HS-5 (cell line): ENCODE measurements around the gene KIAA0825.

Experiments used
- DNase-seq: peaks from one replicate; pipeline ENCODE4 v3.0.0-alpha.2; 2012; ENCODE audit warnings: low read depth

KIAA0825 gene

DNA sequence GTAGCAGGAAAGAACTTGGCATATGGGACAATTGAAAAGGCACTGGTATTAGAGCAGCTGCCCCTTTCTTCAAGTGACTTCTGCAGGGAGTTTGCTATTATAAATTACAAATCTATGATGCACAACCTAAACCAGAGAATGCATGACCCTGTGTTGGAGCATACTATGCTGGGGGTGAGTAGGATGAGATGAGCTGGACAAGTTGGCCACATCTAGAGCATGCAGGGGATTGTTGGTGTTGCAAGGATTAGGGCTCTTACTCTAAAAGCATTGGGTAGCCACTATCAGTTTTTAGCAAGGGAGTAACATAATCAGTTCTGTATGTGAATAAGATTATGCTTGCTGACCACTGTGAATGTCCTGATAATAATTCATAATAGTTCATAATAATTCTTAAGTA is 186.7 kb downstream of the KIAA0825 start:
- DNase-seq: no peak

DNA sequence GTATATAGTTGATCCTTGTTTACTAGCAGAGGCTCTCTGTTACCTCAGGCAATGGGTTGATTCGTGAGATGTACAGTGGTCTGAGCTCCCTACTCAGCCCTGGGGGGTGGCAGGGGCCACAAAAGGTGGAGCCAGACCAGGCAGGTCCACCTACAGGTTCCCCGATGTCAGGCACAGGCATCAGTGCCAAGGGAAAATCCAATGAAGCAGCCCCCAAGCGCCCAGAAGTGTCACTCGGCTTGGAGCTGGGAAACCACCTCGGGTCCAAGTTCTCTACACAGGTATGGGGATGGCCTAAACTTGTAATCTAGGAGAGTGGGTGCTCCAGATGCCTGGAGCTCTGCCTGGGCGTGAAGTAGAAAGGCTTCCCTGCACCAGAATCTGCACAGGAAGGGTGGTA is 188.8 kb downstream of the KIAA0825 start:
- no peak for DNase-seq

DNA sequence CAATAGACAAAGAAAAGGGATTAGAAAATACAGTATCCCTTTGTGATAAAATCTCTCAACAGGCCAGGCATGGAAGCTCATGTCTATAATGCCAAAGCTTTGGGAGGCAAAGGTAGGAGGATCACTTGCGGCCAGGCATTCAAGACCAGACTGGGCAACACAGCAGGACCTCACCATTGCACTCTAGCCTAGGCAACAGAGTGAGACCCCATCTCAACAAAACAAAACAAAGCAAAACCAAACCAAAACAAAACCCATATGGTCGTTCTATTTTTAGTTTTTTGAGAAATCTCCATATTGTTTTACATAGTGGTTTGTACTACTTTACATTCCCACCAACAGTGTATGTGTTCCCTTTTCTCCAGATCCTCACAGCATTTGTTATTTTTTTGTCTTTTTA is 193.0 kb downstream of the KIAA0825 start:
- no peak for DNase-seq

DNA sequence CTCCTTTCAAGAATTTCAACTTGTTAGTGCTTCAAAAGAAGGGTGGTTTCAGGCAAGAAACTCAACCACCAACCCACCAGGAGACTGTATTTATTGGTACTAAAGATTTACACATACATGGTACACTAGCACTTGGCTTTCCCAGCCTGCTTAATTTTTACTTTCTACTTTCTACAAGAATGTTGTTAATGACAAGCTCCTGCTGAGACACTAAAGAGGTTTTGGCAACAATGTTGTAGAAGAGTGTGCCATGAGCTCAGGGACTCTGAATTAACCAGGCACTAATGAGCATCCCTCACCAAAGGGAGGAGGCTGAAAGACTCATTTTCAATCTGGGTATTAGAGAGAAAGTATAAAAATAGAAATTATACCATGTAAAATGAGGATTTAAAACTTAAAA is 195.0 kb downstream of the KIAA0825 start:
- no peak for DNase-seq

DNA sequence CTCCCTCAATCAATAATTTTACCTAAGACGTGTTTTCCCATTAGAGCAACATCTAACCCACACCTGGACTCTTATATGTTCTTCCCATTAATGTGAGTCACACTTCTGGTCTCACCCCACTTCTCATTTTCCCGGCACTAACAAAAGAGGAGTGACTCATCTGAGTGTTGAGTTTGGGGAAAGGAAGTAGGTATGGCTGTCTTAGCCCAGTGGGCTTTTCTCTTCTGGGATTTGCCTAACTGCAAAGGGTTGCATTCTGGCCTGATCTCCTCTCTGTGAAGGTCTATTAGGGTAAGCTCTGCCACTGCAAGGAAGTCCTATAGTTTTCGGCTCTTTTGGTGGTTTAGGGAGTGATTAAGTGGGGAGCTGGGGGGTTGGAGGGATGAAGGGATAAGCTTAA is 195.6 kb downstream of the KIAA0825 start:
- DNase-seq: no peak

DNA sequence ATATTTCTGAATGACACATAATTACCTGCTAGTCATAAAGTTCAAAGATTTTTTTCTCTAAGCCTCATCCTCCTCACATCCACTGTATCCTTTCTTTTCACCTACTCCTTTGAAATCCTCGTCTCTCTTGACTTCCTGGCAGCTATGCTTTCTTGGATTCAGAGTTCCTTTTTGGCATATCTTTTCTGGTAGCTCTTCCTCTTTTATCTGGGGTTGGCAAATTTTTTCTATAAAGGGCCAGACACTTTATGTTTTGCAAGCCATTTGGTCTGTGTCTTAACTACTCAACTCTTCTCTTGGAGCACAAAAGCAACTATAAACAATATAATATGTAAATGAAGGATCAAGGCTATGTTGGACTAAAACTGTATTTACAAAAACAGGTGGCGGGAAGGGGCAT is 197.5 kb downstream of the KIAA0825 start:
- DNase-seq: no peak

DNA sequence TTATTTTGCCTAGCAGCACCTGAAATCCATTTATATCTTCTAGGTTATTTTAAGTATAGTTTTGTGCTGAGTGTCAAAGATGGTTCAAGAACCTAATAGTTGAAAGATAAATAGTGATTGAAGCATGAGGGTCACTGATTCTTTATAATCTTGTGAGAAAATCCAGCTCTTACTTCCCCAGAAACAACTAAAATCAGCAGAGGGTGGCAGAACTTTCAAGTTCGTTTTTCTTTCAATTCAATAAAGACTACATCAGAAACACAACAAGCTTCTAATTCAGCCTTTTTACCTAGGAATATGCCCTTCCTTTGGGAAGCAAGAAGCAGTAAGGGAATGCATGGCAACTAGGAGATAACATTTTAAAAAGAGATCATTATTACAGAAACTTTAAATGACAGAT is 202.6 kb downstream of the KIAA0825 start:
- no peak for DNase-seq

DNA sequence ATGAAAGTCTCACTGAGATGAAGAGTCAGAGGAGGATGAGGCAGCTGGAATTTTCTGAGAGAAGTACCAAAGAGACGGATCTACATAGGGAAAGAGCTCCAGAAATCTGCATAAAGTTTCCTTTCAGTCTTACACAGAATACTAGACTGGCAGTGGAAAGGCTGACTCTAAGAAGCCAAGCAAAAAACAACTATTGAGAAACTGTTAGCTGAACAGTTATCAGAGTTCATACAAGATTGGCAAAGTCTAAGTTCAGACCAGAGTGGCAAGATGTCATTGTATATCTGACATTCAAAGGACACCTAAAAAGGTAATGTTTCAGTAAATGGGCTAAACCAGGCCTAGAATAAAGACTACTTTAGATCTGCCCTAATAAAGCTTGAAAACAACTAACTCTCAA is 209.0 kb downstream of the KIAA0825 start:
- no peak for DNase-seq

DNA sequence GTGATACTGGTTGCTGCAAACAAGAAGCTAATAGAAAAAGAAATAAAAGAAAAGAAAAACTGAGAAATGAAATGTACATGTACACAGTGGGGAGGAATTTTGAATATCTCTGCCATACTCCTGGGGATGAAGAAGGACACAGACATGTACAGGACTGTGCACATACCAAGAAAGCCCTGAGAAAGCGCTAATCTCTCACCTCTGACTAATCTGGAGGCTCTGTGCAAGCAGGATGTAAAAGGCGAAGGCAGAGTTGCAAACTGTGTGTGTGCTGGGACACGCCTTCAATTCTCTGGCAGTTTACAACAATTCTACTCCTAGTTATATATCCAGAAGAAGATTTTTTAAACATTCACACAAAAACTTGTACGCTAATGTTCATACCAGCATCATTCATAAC is 211.4 kb downstream of the KIAA0825 start:
- DNase-seq: no peak

DNA sequence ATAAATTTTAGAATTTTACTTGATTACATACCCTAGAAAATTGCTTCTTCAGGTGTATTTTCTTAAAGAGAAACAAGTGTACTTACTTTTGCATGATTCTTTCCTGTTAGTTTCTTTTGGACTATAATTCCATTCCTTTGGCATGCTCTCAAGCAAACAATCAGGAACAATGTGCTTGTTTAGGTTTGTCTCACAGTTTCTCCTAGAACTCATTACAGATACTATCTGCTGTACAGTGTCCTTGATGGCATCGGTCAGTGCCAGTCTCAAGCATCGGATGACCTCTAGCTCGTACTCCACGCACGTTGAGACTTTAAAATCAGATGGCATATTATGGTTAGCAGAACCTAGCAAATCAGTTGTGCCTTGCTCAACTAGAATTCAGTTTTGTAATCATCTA is 214.9 kb downstream of the KIAA0825 start:
- no peak for DNase-seq

DNA sequence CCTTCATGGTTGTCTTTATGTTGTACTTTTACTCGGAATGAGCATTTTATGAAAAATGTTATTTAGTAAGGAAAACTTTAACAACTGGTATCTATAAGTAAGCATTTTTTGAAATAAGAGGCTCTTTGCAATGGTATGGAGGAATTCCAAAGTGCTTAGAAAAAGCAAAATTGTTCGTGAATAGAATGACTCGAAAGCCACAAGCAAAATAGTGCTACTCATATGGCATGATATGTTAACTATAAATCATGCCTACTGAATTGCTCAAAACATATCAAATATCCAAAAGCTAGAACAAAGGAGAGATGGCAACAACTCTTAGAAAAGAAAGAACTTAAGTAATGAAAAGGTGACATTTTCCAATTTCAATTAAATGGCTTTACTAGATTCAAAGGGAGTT is 216.3 kb downstream of the KIAA0825 start:
- DNase-seq: no peak

DNA sequence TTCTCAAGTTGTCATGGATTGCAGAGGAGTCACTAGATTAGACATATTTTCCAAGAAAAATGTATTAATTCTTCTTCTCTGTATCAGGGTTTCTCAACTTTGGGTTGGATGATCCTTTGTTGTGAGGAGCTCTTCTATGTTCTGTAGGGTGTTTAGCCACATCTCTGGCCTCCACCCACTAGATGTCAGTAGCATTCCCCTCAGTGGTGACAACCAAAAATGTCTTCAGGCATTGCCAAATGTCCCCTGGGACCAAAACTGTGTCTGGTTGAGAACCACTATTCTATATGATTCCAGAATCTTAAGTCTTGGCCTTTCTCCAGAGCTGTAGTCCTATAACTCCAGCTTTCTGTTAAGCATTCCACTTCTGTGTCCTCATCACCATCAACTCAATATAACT is 220.9 kb downstream of the KIAA0825 start:
- DNase-seq: no peak

DNA sequence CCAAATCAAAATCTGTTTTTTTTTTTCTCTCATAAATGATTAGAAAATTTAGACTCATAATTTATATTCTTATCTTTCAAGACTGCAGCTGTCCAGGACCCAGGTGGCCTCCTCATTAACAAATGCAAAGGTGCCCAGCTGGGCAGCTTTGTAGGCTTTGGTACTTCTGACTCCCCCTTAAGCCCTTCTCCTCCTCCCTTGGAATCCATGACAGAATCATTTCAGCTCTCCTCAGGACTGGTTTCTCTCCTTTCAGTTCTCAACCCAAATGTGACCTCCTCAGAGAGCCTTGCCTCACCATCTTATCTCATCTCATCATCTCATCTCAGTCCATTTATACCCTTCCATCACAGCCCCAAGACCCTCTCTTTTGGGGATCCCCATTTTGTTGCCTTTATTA is 221.7 kb downstream of the KIAA0825 start:
- DNase-seq: no peak

DNA sequence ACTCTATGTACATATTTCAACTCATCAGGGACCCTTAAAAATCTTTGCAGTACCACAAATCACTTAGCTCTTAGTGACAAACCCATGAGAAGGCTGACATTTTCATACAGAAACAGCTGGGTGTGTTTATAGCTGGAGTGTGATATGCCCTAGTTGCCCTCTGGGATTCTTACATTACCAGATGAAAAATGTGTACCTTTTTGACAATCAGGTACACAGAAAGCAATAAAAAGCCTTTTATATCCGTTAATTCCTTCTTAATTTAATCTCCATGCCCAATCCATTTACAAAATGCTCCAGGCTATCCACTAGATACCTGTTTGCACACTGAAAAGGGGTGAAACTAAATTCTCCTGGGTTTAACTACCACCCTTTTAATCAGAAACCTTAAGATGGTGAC is 222.9 kb downstream of the KIAA0825 start:
- DNase-seq: no peak

DNA sequence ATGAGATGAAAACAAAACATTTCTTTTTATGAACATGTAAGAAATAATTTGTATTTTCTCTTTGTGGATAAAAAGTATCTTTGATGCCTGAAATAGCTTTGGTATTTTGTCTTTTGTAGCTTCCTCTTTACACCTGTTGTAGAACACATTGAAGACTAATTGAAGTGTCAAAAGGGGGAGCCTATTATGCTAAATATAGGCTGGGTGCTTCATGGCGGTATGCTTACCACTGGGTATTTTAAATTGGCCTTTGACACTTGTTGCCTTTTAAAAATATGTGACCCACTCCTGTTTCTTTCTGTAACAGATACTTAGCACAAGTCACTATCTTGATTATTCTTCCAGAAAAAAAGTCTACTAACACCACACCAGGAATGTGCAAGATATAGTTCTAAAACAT is 226.4 kb downstream of the KIAA0825 start:
- no peak for DNase-seq

DNA sequence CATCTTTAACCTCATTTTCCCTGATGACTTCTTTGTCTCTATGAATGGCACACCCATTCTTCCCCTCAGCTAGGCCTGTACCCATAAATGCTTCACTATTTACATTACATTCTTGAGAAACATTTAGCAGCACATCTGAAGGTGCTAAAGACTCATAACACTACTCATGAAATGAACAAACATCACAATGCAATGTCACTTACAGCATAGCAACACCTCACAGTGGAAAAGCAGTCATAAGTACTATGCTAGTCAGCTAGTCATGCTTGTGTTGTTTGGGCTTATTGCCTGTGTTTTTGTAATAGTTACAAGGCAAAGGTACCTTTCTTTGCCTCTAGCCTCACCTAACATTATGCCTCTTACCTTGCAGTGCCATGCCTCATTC is 228.9 kb downstream of the KIAA0825 start:
- no peak for DNase-seq

DNA sequence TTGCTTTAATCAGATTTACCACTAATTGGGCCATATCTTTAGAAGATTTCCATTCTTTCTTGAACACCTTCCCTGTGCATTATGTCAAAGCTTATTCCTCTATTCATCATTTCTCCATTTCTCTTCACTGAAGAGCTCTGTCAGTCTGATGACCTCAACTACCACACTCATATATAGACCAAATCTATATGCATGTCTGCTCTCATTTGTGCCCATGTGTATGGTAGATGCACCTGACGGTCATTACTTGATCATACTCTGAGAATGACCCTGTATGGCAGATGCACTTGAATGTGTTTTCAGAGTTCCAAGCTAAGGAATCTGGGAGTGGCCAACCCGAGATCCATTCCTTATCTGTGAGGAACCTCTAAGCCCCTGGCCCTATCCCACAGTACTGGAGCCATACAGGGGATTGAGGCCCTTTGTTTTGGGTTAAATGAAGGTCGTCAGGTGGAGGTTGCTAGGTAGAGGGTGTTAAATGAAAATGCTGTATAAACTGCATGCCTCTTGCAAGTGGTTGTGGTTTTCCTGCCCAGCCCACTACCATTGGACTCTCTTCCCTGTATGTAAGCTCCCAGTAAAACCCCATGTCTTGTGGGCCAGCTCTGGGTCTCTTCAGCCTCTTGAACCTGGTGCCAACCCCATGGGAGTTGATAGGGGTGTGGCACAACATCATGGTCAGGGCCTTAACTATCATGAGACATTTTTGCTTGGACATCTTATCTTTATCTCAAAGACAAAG is 229.5 kb downstream of the KIAA0825 start:
- no peak for DNase-seq

DNA sequence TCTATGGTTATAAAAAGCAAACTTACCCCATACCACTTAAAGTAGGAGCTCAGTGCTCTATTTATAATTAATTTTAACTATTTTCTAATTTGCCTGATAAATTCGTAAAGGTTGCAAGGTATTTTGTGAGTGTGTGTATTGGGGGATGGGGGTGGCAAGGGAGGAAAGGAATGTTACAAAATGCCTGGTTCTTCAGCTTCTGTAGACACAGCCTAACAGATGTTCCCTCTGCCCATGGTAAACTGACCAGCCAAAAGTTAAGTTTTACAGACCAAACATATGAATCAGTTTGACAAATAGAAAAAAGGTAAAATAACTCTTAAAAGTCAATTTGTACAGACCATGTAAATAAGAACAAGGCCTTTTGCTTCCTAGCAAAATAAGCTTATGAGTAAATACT is 232.6 kb downstream of the KIAA0825 start:
- no peak for DNase-seq

DNA sequence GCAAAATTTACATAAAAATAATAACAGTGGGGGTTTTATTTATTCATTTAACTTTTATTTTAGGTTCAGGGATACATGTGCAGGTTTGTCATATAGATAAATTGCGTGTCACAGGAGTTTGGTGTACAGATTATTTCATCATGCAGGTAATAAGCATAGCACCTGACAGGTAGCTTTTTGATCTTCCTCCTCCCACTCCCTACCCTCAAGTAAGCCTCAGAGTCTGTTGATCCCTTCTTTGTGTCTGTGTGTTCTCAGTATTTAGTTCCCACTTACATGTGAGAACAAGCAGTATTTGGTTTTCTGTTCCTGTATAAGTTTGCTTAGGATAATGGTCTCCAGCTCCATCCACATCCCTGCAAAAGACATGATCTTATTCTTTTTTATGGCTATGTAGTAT is 240.3 kb downstream of the KIAA0825 start:
- DNase-seq: no peak

DNA sequence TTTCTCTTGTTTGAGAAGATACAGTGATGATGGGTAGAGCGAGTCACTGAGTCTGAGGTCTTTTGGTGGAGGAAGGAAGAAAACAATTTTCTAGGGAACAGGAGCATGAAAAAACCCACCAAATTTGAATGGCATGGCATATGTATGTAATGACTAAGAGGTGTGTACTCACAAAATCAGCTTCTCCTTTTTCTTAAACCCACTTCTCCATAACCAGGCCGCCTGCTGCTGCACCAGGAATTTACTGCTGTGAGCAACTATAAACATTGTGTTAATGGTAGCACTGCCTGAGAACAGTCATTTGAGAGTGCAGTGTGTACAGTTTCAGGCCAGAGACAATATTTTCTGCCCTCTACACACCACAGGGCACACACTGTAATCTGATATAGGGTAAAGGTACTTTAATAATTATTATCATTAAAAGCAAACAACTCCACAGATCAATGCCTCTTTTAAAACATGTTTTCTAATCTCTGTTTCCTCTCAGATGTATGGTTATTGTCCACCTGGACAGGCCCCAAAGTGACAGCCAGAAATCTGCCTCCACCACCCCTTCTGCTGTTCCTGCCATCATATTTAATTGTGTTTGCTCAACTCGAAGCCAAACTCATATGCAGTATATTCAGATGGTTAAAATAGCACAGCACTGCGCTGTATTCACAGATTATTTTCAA is 241.6 kb downstream of the KIAA0825 start:
- DNase-seq: no peak

DNA sequence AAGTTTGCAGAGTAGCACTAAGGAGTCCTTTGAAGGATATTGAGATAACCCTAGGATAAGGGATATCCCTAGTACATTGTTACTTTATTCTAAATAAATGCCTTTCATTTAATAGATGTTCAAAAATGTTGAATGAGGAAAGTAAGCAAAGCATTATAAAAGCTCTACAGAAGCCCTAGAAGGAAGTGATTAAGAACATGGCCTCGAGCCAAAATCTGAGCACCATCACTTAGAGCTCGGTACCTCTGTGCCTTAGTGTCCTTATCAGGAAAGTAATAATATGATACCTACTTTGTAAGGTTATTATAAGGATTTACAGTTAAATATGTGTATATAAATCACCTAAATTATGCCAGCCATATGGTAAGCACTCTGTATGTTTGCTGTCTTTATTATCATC is 242.6 kb downstream of the KIAA0825 start:
- no peak for DNase-seq

DNA sequence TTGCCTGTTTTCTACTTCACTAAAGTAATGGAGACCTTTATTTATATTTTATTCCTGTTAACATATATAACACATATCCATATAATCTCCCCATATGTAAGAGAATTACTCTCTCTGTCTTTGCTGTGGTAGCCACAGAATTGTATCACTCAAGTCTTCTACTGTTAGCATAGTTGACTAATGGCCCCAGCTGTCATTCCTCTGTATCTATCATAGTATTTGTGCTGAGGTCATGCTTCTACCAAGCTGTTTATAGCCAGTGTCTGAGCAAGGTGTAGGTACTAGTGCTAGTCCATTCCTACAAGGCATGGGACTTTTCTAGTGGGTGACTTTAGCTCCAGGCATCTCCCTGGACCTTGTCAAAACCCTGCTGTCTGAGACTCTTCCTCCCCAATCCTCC is 244.1 kb downstream of the KIAA0825 start:
- no peak for DNase-seq

DNA sequence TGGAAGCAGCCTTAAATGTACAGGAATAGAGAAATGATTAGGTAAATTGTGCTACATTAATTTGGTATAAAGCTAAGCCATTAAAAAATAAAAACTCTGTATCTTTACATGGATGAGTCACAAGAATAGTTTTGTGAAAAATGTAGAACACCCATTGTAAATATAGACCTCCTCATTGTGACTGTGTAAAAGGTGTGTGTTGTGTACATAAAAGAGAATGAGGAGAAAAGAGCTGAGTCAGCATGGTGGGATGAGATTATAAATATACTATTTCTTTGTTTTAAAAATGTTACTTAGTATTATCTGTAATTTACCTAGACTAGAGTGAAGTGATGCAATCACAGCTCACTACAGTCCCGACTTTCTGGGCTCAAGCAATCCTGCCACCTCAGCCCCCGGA is 250.5 kb downstream of the KIAA0825 start:
- DNase-seq: no peak

DNA sequence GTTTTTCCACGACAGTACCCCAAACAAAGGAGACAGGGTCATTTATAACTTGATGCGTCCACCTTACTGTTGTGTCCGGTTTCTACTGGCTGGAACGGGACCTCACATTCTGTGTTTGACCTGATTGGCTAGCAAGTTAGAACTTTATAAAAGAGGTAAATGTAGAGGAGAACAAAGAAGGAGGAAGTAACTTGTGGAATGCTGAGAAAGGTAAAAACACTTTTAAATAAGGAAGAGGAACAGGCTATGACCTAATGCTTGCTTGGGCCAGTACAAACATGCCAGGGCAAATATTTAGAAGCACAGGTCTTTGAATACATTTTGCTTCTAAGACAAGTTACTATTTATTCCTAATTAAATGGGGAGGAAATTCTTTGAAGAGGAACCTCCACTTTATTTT is 251.6 kb downstream of the KIAA0825 start:
- DNase-seq: no peak
